Left hindlimb (tissue), 1 donor: ENCODE measurements around the gene FZD2.
"Not testable (repeated sequence)": the region's sequence is repeated elsewhere in the genome, so short reads cannot be mapped to it uniquely, and the experiment has no call there.

Experiments used
- DNase-seq: peaks from one replicate; pipeline ENCODE4 v3.0.0-alpha.2; 2018

Gene FZD2

GRCh38 chr17:44556832-44557606 lies at the start of gene FZD2:
Gene FZD2, plus strand, starts transcription at chr17:44557484. Its CDS starts 205 bp downstream, at chr17:44557689.
- DNase-seq = peak; percentile 98

GRCh38 chr17:44511241-44512134 lies 45.8 kb upstream of the FZD2 start:
- not testable (repeated sequence) for DNase-seq

- no peak for DNase-seq
These were observed 39.3 kb upstream of the FZD2 start for GRCh38 chr17:44518032-44518431.

GRCh38 chr17:44522883-44523671 lies 34.2 kb upstream of the FZD2 start:
- peak; percentile 40 for DNase-seq

- no peak for DNase-seq
These were observed 33.7 kb upstream of the FZD2 start for GRCh38 chr17:44523672-44523972.

GRCh38 chr17:44527102-44527501 lies 30.2 kb upstream of the FZD2 start:
- DNase-seq = no peak

GRCh38 chr17:44527954-44528353 lies 29.3 kb upstream of the FZD2 start:
- no peak for DNase-seq

GRCh38 chr17:44529864-44530263 lies 27.4 kb upstream of the FZD2 start:
- no peak for DNase-seq

- DNase-seq = no peak
These were observed 26.3 kb upstream of the FZD2 start for GRCh38 chr17:44530896-44531418.

- peak; percentile 90 for DNase-seq
These were observed 23.6 kb upstream of the FZD2 start for GRCh38 chr17:44533533-44534246.

GRCh38 chr17:44536090-44536953 lies 21.0 kb upstream of the FZD2 start:
- no peak for DNase-seq

GRCh38 chr17:44537922-44538321 lies 19.4 kb upstream of the FZD2 start:
- not testable (repeated sequence) for DNase-seq

- DNase-seq = no peak
These were observed 17.6 kb upstream of the FZD2 start for GRCh38 chr17:44539673-44540072.

GRCh38 chr17:44540246-44541084 lies 16.8 kb upstream of the FZD2 start:
- DNase-seq = no peak

- DNase-seq = peak; percentile 41
These were observed 15.3 kb upstream of the FZD2 start for GRCh38 chr17:44541884-44542581.

- DNase-seq = peak; percentile 73
These were observed 13.9 kb upstream of the FZD2 start for GRCh38 chr17:44543213-44543904.

- DNase-seq = no peak
These were observed 13.3 kb upstream of the FZD2 start for GRCh38 chr17:44543905-44544523.
